ENCODE data around the gene LARP1. TPM values are rescaled to one million over a fixed set of nuclear protein-coding genes. Genes with fewer than 3 reads are reported as not detected.

The LARP1 gene
- total and polyA plus RNA-seq, 10 of the 15 experiments (the other 5 are each of a cell fraction or from before 2014, with no cell fraction given): 22.6 to 227 (median 60.8) TPM

- TF ChIP-seq ZBTB40 (IDR thresholded peaks at IDR 0.05; ENCODE audit: borderline replicate concordance) (no peak), RFX5 (IDR thresholded peaks at IDR 0.05; ENCODE audit: low read depth, low read length) (no peak), FOXK2 (IDR thresholded peaks at IDR 0.05) (no peak), POU2F2 (IDR thresholded peaks at IDR 0.05; ENCODE audit: borderline replicate concordance, low read depth, low read length) (no peak)
Observed at GRCh38 chr5:154706416-154706815, 48.8 kb upstream of the LARP1 start (continued).

GRCh38 chr5:154707641-154708040 lies 47.5 kb upstream of the LARP1 start:
- Histone ChIP-seq H4K20me1 (ENCODE audit: control insufficient read depth, insufficient read depth) (no peaks in the 10 kb centered on the region), H3K27ac (ENCODE audit: control insufficient read depth, insufficient read depth) (no peak overlapping the region), H3K9me3 (replicated peaks; ENCODE audit: control insufficient read depth, insufficient read depth, low read length) (no peaks in the 10 kb centered on the region), H3K4me2 (ENCODE audit: control insufficient read depth, insufficient read depth) (no peak overlapping the region), H3K4me3 (no peak overlapping the region), H3K9ac (ENCODE audit: control insufficient read depth, insufficient read depth, low read length) (no peak overlapping the region), H3K79me2 (ENCODE audit: control insufficient read depth, insufficient read depth, low read length) (no peaks in the 10 kb centered on the region), H3K36me3 (ENCODE audit: control insufficient read depth in 2 of 2, insufficient read depth in 2 of 2, low read length in 1 of 2) (no peaks in the 10 kb centered on the region), H2AFZ (ENCODE audit: control insufficient read depth, low read depth, low read length) (no peak overlapping the region), H3K27me3 (replicated peaks in 1 of 2; ENCODE audit: control insufficient read depth in 2 of 2, insufficient read depth in 2 of 2, low read length in 1 of 2) (no peaks in the 10 kb centered on the region), H3K4me1 (ENCODE audit: control insufficient read depth, insufficient read depth, low read length) (no peaks in the 10 kb centered on the region)
- ChIA-PET RAD21 (ENCODE audit: unreplicated experiment) (no interaction called here), CTCF (interaction anchor here (0.6 kb wide), 1 partner anchor 24 kb away, joined by 3 read pairs; no protein-coding TSS in a partner anchor), POLR2A (no interaction called here), SMC1A (ENCODE audit: uncharacterized antibody, unreplicated experiment) (interaction anchor here (0.9 kb wide), 1 partner anchor 11 kb away, joined by 3 read pairs; no protein-coding TSS in a partner anchor)
- in situ Hi-C loops (cut with MboI): no loop called here
- no TSS peak for BruUV-seq (replicated peaks)
- no peak for FAIRE-seq
- DNase-seq (ENCODE audit: low read depth, low spot score): no peak
- no peak for ATAC-seq
- intact Hi-C loops (cut with micrococcal nuclease; ENCODE audit: unreplicated experiment): no loop called here
- 84% methylated on average over 5 of the region's 5 CpGs for WGBS (ENCODE audit: insufficient coverage, insufficient replicate concordance, low lambda C conversion rate, missing lambda C conversion rate)
- TF ChIP-seq IRF3 (IDR thresholded peaks at IDR 0.05) (no peak), EP300 (IDR thresholded peaks at IDR 0.05; ENCODE audit: borderline replicate concordance in 1 of 2, control insufficient read depth in 1 of 2, low read depth in 2 of 2, low read length in 2 of 2) (no peak), RELA (IDR thresholded peaks at IDR 0.05; ENCODE audit: borderline replicate concordance, partially characterized antibody) (no peak), MYB (IDR thresholded peaks at IDR 0.05; ENCODE audit: borderline replicate concordance, low read depth, low read length) (no peak), USF2 (IDR thresholded peaks at IDR 0.05; ENCODE audit: borderline replicate concordance, low read depth, low read length) (no peak), RB1 (IDR thresholded peaks at IDR 0.05; ENCODE audit: borderline replicate concordance) (no peak), FOS (IDR thresholded peaks at IDR 0.05; ENCODE audit: borderline replicate concordance, extremely low read depth, insufficient read length) (no peak), REST (IDR thresholded peaks at IDR 0.05; ENCODE audit: low read depth, low read length) (no peak), STAT1 (conservative IDR thresholded peaks at IDR 0.05) (no peak)

All from GM12878 (cell line).